ENCODE measurements around the gene TRAPPC2L. TPM values are rescaled to one million over a fixed set of nuclear protein-coding genes. Genes with fewer than 3 reads are reported as not detected.

Gene TRAPPC2L
- total RNA-seq, 1 donor from 2014 or later: 95.1 TPM

DNA sequence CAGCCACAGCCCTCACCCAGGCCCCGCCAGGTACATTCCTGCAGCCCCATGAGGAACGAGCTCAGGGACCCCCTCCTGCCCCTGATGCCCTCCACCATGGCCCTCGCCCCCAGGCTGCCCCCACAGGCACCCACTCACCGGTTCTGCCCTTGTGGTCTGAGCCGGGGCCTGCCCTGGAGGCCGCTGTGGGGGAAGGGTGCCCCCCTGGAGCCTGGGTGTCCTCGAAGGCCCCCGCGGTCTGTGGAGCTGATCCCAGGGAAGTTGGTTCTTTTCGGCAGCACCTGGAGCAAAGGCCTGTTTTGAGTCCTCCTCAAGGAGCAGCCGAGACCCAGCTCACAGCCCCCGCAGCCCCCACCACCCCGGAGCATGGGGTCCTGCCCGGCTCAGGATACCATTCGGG lies 7.2 kb downstream of the TRAPPC2L start:
- no peaks in the 10 kb centered on the region for H3K9me3 Mint-ChIP-seq
- no peak overlapping the region for H3K4me3 Mint-ChIP-seq
- H3K27me3 Mint-ChIP-seq (ENCODE audit: low read depth): no peaks in the 10 kb centered on the region
- DNase-seq (ENCODE audit: low read depth, low spot score): no peak
- no peaks in the 10 kb centered on the region for H3K36me3 Mint-ChIP-seq (ENCODE audit: low read depth)
- no peak overlapping the region for H3K27ac Mint-ChIP-seq (ENCODE audit: unreplicated experiment)
- no peak for TF ChIP-seq CTCF (conservative IDR thresholded peaks at IDR 0.05)
- H3K4me1 Mint-ChIP-seq: no peaks in the 10 kb centered on the region

DNA sequence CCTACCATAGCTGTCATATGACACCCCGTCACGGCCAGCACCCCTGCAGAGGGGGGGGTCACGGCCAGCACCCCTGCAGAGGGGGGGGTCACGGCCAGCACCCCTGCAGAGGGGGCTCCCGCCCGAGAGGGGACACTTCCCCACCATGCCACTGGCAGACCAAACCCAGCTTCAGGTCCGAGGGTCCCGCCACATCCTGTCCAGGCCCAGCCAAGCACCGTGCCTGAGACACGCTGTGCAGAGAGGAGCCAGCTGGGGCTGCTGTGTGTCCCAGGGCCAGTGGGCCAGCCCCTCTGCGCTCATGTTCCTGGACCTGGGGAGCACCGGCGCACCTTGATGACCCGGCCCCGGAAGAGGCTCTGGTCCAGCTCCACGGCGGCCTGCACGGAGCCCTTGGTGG lies 7.6 kb downstream of the TRAPPC2L start:
- Mint-ChIP-seq H3K27ac (ENCODE audit: unreplicated experiment) (no peak overlapping the region), H3K9me3 (no peaks in the 10 kb centered on the region), H3K4me1 (no peaks in the 10 kb centered on the region), H3K27me3 (ENCODE audit: low read depth) (no peaks in the 10 kb centered on the region), H3K36me3 (ENCODE audit: low read depth) (no peaks in the 10 kb centered on the region), H3K4me3 (no peak overlapping the region)
- no peak for TF ChIP-seq CTCF (conservative IDR thresholded peaks at IDR 0.05)
- DNase-seq (ENCODE audit: low read depth, low spot score): no peak

GRCh38 chr16:88865310-88865709 lies 8.4 kb downstream of the TRAPPC2L start:
- DNase-seq (ENCODE audit: low read depth, low spot score): no peak
- H3K36me3 Mint-ChIP-seq (ENCODE audit: low read depth): no peaks in the 10 kb centered on the region
- H3K4me1 Mint-ChIP-seq: no peaks in the 10 kb centered on the region
- TF ChIP-seq CTCF (conservative IDR thresholded peaks at IDR 0.05): no peak
- H3K27ac Mint-ChIP-seq (ENCODE audit: unreplicated experiment): no peak overlapping the region
- no peaks in the 10 kb centered on the region for H3K27me3 Mint-ChIP-seq (ENCODE audit: low read depth)
- no peak overlapping the region for H3K4me3 Mint-ChIP-seq
- no peaks in the 10 kb centered on the region for H3K9me3 Mint-ChIP-seq

- no peaks in the 10 kb centered on the region for H3K4me1 Mint-ChIP-seq
- no peak for DNase-seq (ENCODE audit: low read depth, low spot score)
- no peak for TF ChIP-seq CTCF (conservative IDR thresholded peaks at IDR 0.05)
- H3K27me3 Mint-ChIP-seq (ENCODE audit: low read depth): no peaks in the 10 kb centered on the region
- H3K27ac Mint-ChIP-seq (ENCODE audit: unreplicated experiment): no peak overlapping the region
- no peak overlapping the region for H3K4me3 Mint-ChIP-seq
- H3K36me3 Mint-ChIP-seq (ENCODE audit: low read depth): no peaks in the 10 kb centered on the region
- H3K9me3 Mint-ChIP-seq: no peaks in the 10 kb centered on the region
Measured at GRCh38 chr16:88865742-88866141, 8.8 kb downstream of the TRAPPC2L start.

GRCh38 chr16:88866151-88866920 lies 9.4 kb downstream of the TRAPPC2L start, which contains the start of gene PABPN1L:
PABPN1L (minus strand) TSS chr16:88866660; CDS start chr16:88866606, 54 bp downstream.
- no peaks in the 10 kb centered on the region for H3K9me3 Mint-ChIP-seq
- no peaks in the 10 kb centered on the region for H3K27me3 Mint-ChIP-seq (ENCODE audit: low read depth)
- no peak within 1 kb of the TSS for H3K4me3 Mint-ChIP-seq
- TF ChIP-seq CTCF (conservative IDR thresholded peaks at IDR 0.05): no peak
- no peaks in the 10 kb centered on the region for H3K4me1 Mint-ChIP-seq
- DNase-seq (ENCODE audit: low read depth, low spot score): no peak
- no peak within 1 kb of the TSS for H3K27ac Mint-ChIP-seq (ENCODE audit: unreplicated experiment)
- H3K36me3 Mint-ChIP-seq (ENCODE audit: low read depth): no peaks in the 10 kb centered on the region
